PFSK-1 (cell line): Measurements from ENCODE around the gene IL34.

Experiments used
- FOXP2 ChIP-seq: optimal IDR thresholded peaks from 2 replicates; pipeline ENCODE3; 2011; ENCODE audit warnings: borderline replicate concordance, control low read depth, inconsistent platforms; ENCODE audit not compliant: insufficient read depth; ENCODE audit errors: extremely low read length, extremely low read depth
- POLR2AphosphoS5 ChIP-seq: IDR thresholded peaks from 2 replicates; pipeline ENCODE4 v1.6.1; 2012; ENCODE audit warnings: low read depth, mild to moderate bottlenecking, control low read depth, low read length, moderate library complexity
- SIN3A ChIP-seq: IDR thresholded peaks from 2 replicates; pipeline ENCODE4 v1.6.1; 2012; ENCODE audit warnings: mild to moderate bottlenecking, low read length, moderate library complexity, borderline replicate concordance; ENCODE audit not compliant: insufficient read depth
- TAF1 ChIP-seq: IDR thresholded peaks from 2 replicates; pipeline ENCODE4 v1.6.1; 2012; ENCODE audit warnings: low read length, control low read depth, borderline replicate concordance; ENCODE audit not compliant: insufficient read depth
- TF ChIP-seq, protein P1 (sequence below), 2 experiments: IDR thresholded peaks; 2 replicates each; pipeline versions ENCODE4 v1.6.1 to v1.8.0; 2011 to 2012; ENCODE audit warnings: low read depth in 2 of 2, low read length in 2 of 2, control low read depth in 1 of 2, inconsistent platforms in 1 of 2, mild to moderate bottlenecking in 1 of 2, moderate library complexity in 1 of 2; ENCODE audit not compliant: insufficient read depth in 1 of 2

- no peak for TF ChIP-seq POLR2AphosphoS5
- TF ChIP-seq, protein P1, sequence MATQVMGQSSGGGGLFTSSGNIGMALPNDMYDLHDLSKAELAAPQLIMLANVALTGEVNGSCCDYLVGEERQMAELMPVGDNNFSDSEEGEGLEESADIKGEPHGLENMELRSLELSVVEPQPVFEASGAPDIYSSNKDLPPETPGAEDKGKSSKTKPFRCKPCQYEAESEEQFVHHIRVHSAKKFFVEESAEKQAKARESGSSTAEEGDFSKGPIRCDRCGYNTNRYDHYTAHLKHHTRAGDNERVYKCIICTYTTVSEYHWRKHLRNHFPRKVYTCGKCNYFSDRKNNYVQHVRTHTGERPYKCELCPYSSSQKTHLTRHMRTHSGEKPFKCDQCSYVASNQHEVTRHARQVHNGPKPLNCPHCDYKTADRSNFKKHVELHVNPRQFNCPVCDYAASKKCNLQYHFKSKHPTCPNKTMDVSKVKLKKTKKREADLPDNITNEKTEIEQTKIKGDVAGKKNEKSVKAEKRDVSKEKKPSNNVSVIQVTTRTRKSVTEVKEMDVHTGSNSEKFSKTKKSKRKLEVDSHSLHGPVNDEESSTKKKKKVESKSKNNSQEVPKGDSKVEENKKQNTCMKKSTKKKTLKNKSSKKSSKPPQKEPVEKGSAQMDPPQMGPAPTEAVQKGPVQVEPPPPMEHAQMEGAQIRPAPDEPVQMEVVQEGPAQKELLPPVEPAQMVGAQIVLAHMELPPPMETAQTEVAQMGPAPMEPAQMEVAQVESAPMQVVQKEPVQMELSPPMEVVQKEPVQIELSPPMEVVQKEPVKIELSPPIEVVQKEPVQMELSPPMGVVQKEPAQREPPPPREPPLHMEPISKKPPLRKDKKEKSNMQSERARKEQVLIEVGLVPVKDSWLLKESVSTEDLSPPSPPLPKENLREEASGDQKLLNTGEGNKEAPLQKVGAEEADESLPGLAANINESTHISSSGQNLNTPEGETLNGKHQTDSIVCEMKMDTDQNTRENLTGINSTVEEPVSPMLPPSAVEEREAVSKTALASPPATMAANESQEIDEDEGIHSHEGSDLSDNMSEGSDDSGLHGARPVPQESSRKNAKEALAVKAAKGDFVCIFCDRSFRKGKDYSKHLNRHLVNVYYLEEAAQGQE (IDR thresholded peaks at IDR 0.05; ENCODE audit: insufficient read depth in 1 of 2, low read depth in 2 of 2, low read length in 2 of 2) = no peak
- TF ChIP-seq TAF1 = no peak
- no peak for TF ChIP-seq FOXP2
- no peak for TF ChIP-seq SIN3A
Observed at GRCh38 chr16:70683146-70683944, 37.0 kb downstream of the IL34 start.
